ENCODE results near the gene TTC34.

GRCh38 chr1:2828586-2829250, 27.2 kb upstream of the TTC34 start:
- TF ChIP-seq, protein P1, sequence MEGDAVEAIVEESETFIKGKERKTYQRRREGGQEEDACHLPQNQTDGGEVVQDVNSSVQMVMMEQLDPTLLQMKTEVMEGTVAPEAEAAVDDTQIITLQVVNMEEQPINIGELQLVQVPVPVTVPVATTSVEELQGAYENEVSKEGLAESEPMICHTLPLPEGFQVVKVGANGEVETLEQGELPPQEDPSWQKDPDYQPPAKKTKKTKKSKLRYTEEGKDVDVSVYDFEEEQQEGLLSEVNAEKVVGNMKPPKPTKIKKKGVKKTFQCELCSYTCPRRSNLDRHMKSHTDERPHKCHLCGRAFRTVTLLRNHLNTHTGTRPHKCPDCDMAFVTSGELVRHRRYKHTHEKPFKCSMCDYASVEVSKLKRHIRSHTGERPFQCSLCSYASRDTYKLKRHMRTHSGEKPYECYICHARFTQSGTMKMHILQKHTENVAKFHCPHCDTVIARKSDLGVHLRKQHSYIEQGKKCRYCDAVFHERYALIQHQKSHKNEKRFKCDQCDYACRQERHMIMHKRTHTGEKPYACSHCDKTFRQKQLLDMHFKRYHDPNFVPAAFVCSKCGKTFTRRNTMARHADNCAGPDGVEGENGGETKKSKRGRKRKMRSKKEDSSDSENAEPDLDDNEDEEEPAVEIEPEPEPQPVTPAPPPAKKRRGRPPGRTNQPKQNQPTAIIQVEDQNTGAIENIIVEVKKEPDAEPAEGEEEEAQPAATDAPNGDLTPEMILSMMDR (optimal IDR thresholded peaks at IDR 0.05 in 1 of 3, IDR thresholded peaks at IDR 0.05 in 1 of 3, conservative IDR thresholded peaks at IDR 0.05 in 1 of 3; ENCODE audit: extremely low read depth in 1 of 3, insufficient read depth in 2 of 3, low read length in 3 of 3), result no peak
- no peak for TF ChIP-seq EZH2 (IDR thresholded peaks at IDR 0.05; ENCODE audit: low read length)
